PC-3 (cell line): Measurements from ENCODE around the gene XYLT2.

Experiments
- CTCF ChIP-seq: fragments of 300-600 bp; sonication (generic); conservative IDR thresholded peaks from 2 replicates; pipeline ENCODE4 v1.5.1; 2017; ENCODE audit warnings: antibody characterized with exemption, low read depth, mild to moderate bottlenecking, low read length
- EZH2 ChIP-seq: fragments of 300-600 bp; sonication (generic); IDR thresholded peaks from one replicate; pipeline ENCODE4 v1.6.1; 2017; ENCODE audit warnings: antibody characterized with exemption, mild to moderate bottlenecking, low read length; ENCODE audit not compliant: unreplicated experiment

GRCh38 chr17:50388728-50389127, 42.8 kb downstream of the XYLT2 start:
- TF ChIP-seq CTCF (no peak), EZH2 (no peak)
